ENCODE results near the gene CLEC17A.
A peak's percentile ranks its signal among the peaks of the same experiment; 100 is the strongest.
"Not testable (repeated sequence)": the region's sequence is repeated elsewhere in the genome, so short reads cannot be mapped to it uniquely, and the experiment has no call there.

Gene CLEC17A, protein sequence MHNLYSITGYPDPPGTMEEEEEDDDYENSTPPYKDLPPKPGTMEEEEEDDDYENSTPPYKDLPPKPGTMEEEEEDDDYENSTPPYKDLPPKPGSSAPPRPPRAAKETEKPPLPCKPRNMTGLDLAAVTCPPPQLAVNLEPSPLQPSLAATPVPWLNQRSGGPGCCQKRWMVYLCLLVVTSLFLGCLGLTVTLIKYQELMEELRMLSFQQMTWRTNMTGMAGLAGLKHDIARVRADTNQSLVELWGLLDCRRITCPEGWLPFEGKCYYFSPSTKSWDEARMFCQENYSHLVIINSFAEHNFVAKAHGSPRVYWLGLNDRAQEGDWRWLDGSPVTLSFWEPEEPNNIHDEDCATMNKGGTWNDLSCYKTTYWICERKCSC

GRCh38 chr19:14582894-14583340 is at the start of gene CLEC17A:
Gene CLEC17A (plus strand): TSS chr19:14583084. CDS start chr19:14583161, 77 bp downstream.
- Mint-ChIP-seq H3K9me3 (no peaks in the 10 kb centered on the region), H3K4me1 (no peaks in the 10 kb centered on the region), H3K4me3 (no peak within 1 kb of the TSS), H3K36me3 (ENCODE audit: low read depth) (no peaks in the 10 kb centered on the region), H3K27me3 (ENCODE audit: low read depth) (peaks cover 20% of the 10 kb centered on the region), H3K27ac (no peak within 1 kb of the TSS)
- TF ChIP-seq, protein P1, sequence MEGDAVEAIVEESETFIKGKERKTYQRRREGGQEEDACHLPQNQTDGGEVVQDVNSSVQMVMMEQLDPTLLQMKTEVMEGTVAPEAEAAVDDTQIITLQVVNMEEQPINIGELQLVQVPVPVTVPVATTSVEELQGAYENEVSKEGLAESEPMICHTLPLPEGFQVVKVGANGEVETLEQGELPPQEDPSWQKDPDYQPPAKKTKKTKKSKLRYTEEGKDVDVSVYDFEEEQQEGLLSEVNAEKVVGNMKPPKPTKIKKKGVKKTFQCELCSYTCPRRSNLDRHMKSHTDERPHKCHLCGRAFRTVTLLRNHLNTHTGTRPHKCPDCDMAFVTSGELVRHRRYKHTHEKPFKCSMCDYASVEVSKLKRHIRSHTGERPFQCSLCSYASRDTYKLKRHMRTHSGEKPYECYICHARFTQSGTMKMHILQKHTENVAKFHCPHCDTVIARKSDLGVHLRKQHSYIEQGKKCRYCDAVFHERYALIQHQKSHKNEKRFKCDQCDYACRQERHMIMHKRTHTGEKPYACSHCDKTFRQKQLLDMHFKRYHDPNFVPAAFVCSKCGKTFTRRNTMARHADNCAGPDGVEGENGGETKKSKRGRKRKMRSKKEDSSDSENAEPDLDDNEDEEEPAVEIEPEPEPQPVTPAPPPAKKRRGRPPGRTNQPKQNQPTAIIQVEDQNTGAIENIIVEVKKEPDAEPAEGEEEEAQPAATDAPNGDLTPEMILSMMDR (IDR thresholded peaks at IDR 0.05; ENCODE audit: unreplicated experiment in 3 of 3) = no peak

- Mint-ChIP-seq H3K9me3 (no peaks in the 10 kb centered on the region), H3K4me1 (peaks cover 15% of the 10 kb centered on the region), H3K4me3 (peak overlapping the region in 1 of 3 experiments; percentile 30), H3K27me3 (ENCODE audit: low read depth) (no peaks in the 10 kb centered on the region), H3K27ac (no peak overlapping the region), H3K36me3 (ENCODE audit: low read depth) (peaks cover 4% of the 10 kb centered on the region)
- TF ChIP-seq, protein P1 (IDR thresholded peaks at IDR 0.05; ENCODE audit: unreplicated experiment in 3 of 3) = no peak
Observed at GRCh38 chr19:14533450-14533849, 49.4 kb upstream of the CLEC17A start.

GRCh38 chr19:14536926-14537692 is 45.8 kb upstream of the CLEC17A start:
- peaks cover 13% of the 10 kb centered on the region for H3K36me3 Mint-ChIP-seq (ENCODE audit: low read depth)
- no peaks in the 10 kb centered on the region for H3K9me3 Mint-ChIP-seq
- peak overlapping the region in 2 of 3 experiments; percentile 52 to 57 for H3K27ac Mint-ChIP-seq
- H3K4me3 Mint-ChIP-seq = peak overlapping the region in 1 of 3 experiments; percentile 57
- TF ChIP-seq, protein P1 (IDR thresholded peaks at IDR 0.05; ENCODE audit: unreplicated experiment in 3 of 3) = no peak
- H3K4me1 Mint-ChIP-seq = peaks cover 5% of the 10 kb centered on the region
- H3K27me3 Mint-ChIP-seq (ENCODE audit: low read depth) = no peaks in the 10 kb centered on the region

- TF ChIP-seq, protein P1 (IDR thresholded peaks at IDR 0.05; ENCODE audit: unreplicated experiment in 3 of 3) = no peak
- Mint-ChIP-seq H3K9me3 (no peaks in the 10 kb centered on the region), H3K27me3 (ENCODE audit: low read depth) (no peaks in the 10 kb centered on the region)
Observed at GRCh38 chr19:14540741-14541525, 42.0 kb upstream of the CLEC17A start.

GRCh38 chr19:14541979-14542378 is 40.9 kb upstream of the CLEC17A start:
- not testable (repeated sequence) for H3K9me3 Mint-ChIP-seq; H3K27me3 Mint-ChIP-seq (ENCODE audit: low read depth); H3K4me3 Mint-ChIP-seq; H3K36me3 Mint-ChIP-seq (ENCODE audit: low read depth); H3K27ac Mint-ChIP-seq
- H3K4me1 Mint-ChIP-seq = peaks cover 18% of the 10 kb centered on the region

More at GRCh38 chr19:14540741-14541525, 42.0 kb upstream of the CLEC17A start:
- Mint-ChIP-seq H3K4me1 (peaks cover 14% of the 10 kb centered on the region), H3K27ac (no peak overlapping the region), H3K36me3 (ENCODE audit: low read depth) (peaks cover 9% of the 10 kb centered on the region), H3K4me3 (no peak overlapping the region)
